HepG2 (cell line): ENCODE data around the gene CD6. TPM values are rescaled to one million over a fixed set of nuclear protein-coding genes. Genes with fewer than 3 reads are reported as not detected.

Experiments used
- ATAC-seq: fragments of 200-7000 bp; cut with Tn5 transposase; 3 replicates; pipeline ENCODE4 v1.9.1; 2020; ENCODE audit warnings: mild to moderate bottlenecking, moderate library complexity
- BruUV-seq: library from RNA; stranded (reverse); fragments of 400-500 nt; replicated peaks from 2 replicates; lab custom pipeline; 2021; lab: Mats Ljungman, UMichigan
- CTCF ChIA-PET: fragments of 300-600 bp; formaldehyde crosslinking; extraction: SDS; loops from one replicate; lab custom pipeline; 2021; ENCODE audit warnings: low total read pairs, inconsistent platforms, low intra/inter-chr PET ratio; lab: Yijun Ruan, JAX
- POLR2A ChIA-PET: fragments of 350-600 bp; sonication (Branson Sonifier 250); formaldehyde crosslinking; loops from one replicate; lab custom pipeline; 2020; ENCODE audit warnings: antibody characterized with exemption, inconsistent platforms; lab: Yijun Ruan, JAX
- DNase-seq: peaks from one replicate; pipeline ENCODE4 v3.0.0-alpha.2; 2015; ENCODE audit warnings: low spot score
- FAIRE-seq: peaks from 3 replicates; lab custom pipeline; 2011; peaks lifted over from hg19 to GRCh38; lab: Jason Lieb, UNC
- H2AFZ ChIP-seq: one replicate; pipeline ENCODE4 v1.6.1; 2011; ENCODE audit warnings: low read length, inconsistent platforms
- H3K27ac ChIP-seq: fragments of 300-600 bp; 3 replicates; pipeline ENCODE4 v1.8.0; 2011; ENCODE audit warnings: mixed run types, mild to moderate bottlenecking, mixed read lengths, low read length, inconsistent platforms; ENCODE audit not compliant: insufficient read depth; ENCODE audit errors: extremely low read length
- H3K27me3 ChIP-seq, 2 experiments: fragments of 200-600 bp in 1 of 2; 2 replicates in 1 of 2; 3 replicates in 1 of 2; pipeline versions ENCODE4 v1.6.0 to v1.8.0; 2011; ENCODE audit warnings: low read length in 2 of 2, mild to moderate bottlenecking in 2 of 2, moderate library complexity in 2 of 2, inconsistent platforms in 1 of 2; ENCODE audit not compliant: insufficient read depth in 2 of 2, control insufficient read depth in 1 of 2
- H3K36me3 ChIP-seq, 2 experiments: fragments of 200-600 bp in 1 of 2; replicated peaks in 1 of 2; 2 replicates in 1 of 2; 3 replicates in 1 of 2; pipeline versions ENCODE4 v1.5.1 to v1.8.0; 2011; ENCODE audit warnings: low read length in 2 of 2, inconsistent platforms in 1 of 2; ENCODE audit not compliant: insufficient read depth in 2 of 2, control insufficient read depth in 1 of 2
- H3K4me1 ChIP-seq: 2 replicates; pipeline ENCODE4 v1.5.1; 2012; ENCODE audit warnings: low read length, inconsistent platforms; ENCODE audit not compliant: insufficient read depth
- H3K4me2 ChIP-seq: 2 replicates; pipeline ENCODE4 v1.6.0; 2011; ENCODE audit warnings: low read depth, low read length, inconsistent platforms
- H3K4me3 ChIP-seq, 3 experiments: fragments of 200-600 bp in 1 of 3; sonication (generic), shearing (Covaris generic) in 1 of 3; replicated peaks in 1 of 3; 2 replicates each; pipeline ENCODE4 v1.5.1; 2011 to 2016; ENCODE audit warnings: low read length in 3 of 3, inconsistent platforms in 2 of 3, low read depth in 2 of 3, mild to moderate bottlenecking in 2 of 3, control low read depth in 1 of 3, mixed read lengths in 1 of 3; ENCODE audit not compliant: insufficient read depth in 1 of 3
- H3K79me2 ChIP-seq: one replicate; pipeline ENCODE4 v1.6.1; 2011; ENCODE audit warnings: low read length, inconsistent platforms; ENCODE audit not compliant: insufficient read depth
- H3K9ac ChIP-seq: 2 replicates; pipeline ENCODE4 v1.6.0; 2011; ENCODE audit warnings: mild to moderate bottlenecking, low read depth, low read length, inconsistent platforms; ENCODE audit not compliant: insufficient read depth
- H3K9me3 ChIP-seq: 2 replicates; pipeline ENCODE4 v1.5.1; 2012; ENCODE audit warnings: mild to moderate bottlenecking, low read length
- H4K20me1 ChIP-seq: 2 replicates; pipeline ENCODE4 v1.6.0; 2011; ENCODE audit warnings: inconsistent platforms, mild to moderate bottlenecking, low read length, moderate library complexity; ENCODE audit not compliant: insufficient read depth
- ATF1 ChIP-seq: IDR thresholded peaks from 2 replicates; pipeline ENCODE4 v1.6.1; 2016; ENCODE audit warnings: mild to moderate bottlenecking, control low read depth
- CC2D1A ChIP-seq: sonication (generic); formaldehyde crosslinking; IDR thresholded peaks from 2 replicates; pipeline ENCODE4 v1.8.1; 2023; ENCODE audit warnings: mild to moderate bottlenecking, missing genetic modification reagents
- CREM ChIP-seq, 2 experiments: sonication (generic) in 1 of 2; formaldehyde crosslinking in 1 of 2; IDR thresholded peaks; 2 replicates each; pipeline versions ENCODE4 v1.4.0 to v1.6.1; 2016 to 2020; ENCODE audit warnings: antibody characterized with exemption in 1 of 2, mild to moderate bottlenecking in 1 of 2, missing genetic modification reagents in 1 of 2
- DNMT3B ChIP-seq: conservative IDR thresholded peaks from 2 replicates; pipeline ENCODE4 v1.6.1; 2016; ENCODE audit warnings: missing biosample characterization, control low read depth
- DRAP1 ChIP-seq: IDR thresholded peaks from 2 replicates; pipeline ENCODE4 v1.6.1; 2016; ENCODE audit warnings: missing genetic modification reagents, missing compliant biosample characterization
- JARID2 ChIP-seq: sonication (generic); formaldehyde crosslinking; IDR thresholded peaks from 2 replicates; pipeline ENCODE4 v1.8.1; 2023; ENCODE audit warnings: missing genetic modification reagents, inconsistent platforms; ENCODE audit not compliant: insufficient replicate concordance
- KMT2A ChIP-seq: sonication (generic); formaldehyde crosslinking; IDR thresholded peaks from 2 replicates; pipeline ENCODE4 v1.4.0; 2020; ENCODE audit warnings: missing genetic modification reagents
- MAZ ChIP-seq, 2 experiments: sonication (generic) in 1 of 2; formaldehyde crosslinking in 1 of 2; IDR thresholded peaks; 2 replicates each; pipeline versions ENCODE4 v1.5.0 to v1.6.1; 2012 to 2020; ENCODE audit warnings: low read depth in 2 of 2, mild to moderate bottlenecking in 2 of 2, borderline replicate concordance in 1 of 2, improper control_type of control experiment in 1 of 2, low read length in 1 of 2, missing genetic modification reagents in 1 of 2, moderate library complexity in 1 of 2
- MIER3 ChIP-seq: IDR thresholded peaks from 2 replicates; pipeline ENCODE4 v1.6.1; 2016; ENCODE audit warnings: missing compliant biosample characterization, borderline replicate concordance
- SNAPC5 ChIP-seq: sonication (generic); formaldehyde crosslinking; IDR thresholded peaks from 2 replicates; pipeline ENCODE4 v1.8.1; 2023; ENCODE audit warnings: mild to moderate bottlenecking, missing genetic modification reagents, borderline replicate concordance
- SYNCRIP ChIP-seq: fragments of 200-400 bp; formaldehyde crosslinking; IDR thresholded peaks from 2 replicates; pipeline ENCODE4 v1.6.1; 2018; ENCODE audit warnings: mild to moderate bottlenecking, low read depth, low read length; ENCODE audit not compliant: insufficient read depth
- ZBTB1 ChIP-seq: sonication (generic); formaldehyde crosslinking; IDR thresholded peaks from 2 replicates; pipeline ENCODE4 v1.4.0; 2020; ENCODE audit warnings: missing genetic modification reagents, borderline replicate concordance
- WGBS: methylation state at CpG from one replicate; pipeline ENCODE4 v1.1.6; 2017; ENCODE audit warnings: low lambda C conversion rate; 5-methylcytosine and 5-hydroxymethylcytosine counted together
- in situ Hi-C: cut with HindIII; loops from 2 replicates; pipeline ENCODE4 v1.10.0; 2017; ENCODE audit warnings: low pct_unique_long_range_greater_than_20kb; ENCODE audit not compliant: extremely low pct_ligation_motif_present
- intact Hi-C: fragments of 100-400 bp; cut with micrococcal nuclease; formaldehyde crosslinking; loops from one replicate; pipeline ENCODE4 v1.10.0; 2022; ENCODE audit not compliant: unreplicated experiment
- polyA plus RNA-seq, 8 experiments: library from polyadenylated mRNA; depleted of rRNA in 3 of 8; stranded (reverse) in 7 of 8; unstranded in 1 of 8; fragments of >200 nt; fragmentation: Illumina TruSeq in 4 of 8; extraction: Trizol in 4 of 8; gene quantifications; 2 replicates each; pipeline versions ENCODE4 v1.2.1 to v1.2.3, GENCODE V29; 2011 to 2016; ENCODE audit warnings: low read depth in 4 of 8, missing spikeins in 1 of 8, mixed read lengths in 1 of 8; ENCODE audit not compliant: insufficient read depth in 1 of 8
- total RNA-seq, 5 experiments: library from RNA; depleted of rRNA; stranded (reverse); fragments of >200 nt; fragmentation: Illumina TruSeq; extraction: Trizol; gene quantifications; 2 replicates each; pipeline ENCODE4 v1.2.3, GENCODE V29; 2016; ENCODE audit warnings: low read depth in 1 of 5
- TF ChIP-seq, protein P1 (sequence below): sonication (generic); formaldehyde crosslinking; IDR thresholded peaks from 2 replicates; pipeline ENCODE4 v1.4.0; 2020; ENCODE audit warnings: missing genetic modification reagents, borderline replicate concordance

CD6 gene
- total and polyA plus RNA-seq, 2 of the 13 experiments (the other 11 are each of a cell fraction or from before 2014, with no cell fraction given): not detected

DNA sequence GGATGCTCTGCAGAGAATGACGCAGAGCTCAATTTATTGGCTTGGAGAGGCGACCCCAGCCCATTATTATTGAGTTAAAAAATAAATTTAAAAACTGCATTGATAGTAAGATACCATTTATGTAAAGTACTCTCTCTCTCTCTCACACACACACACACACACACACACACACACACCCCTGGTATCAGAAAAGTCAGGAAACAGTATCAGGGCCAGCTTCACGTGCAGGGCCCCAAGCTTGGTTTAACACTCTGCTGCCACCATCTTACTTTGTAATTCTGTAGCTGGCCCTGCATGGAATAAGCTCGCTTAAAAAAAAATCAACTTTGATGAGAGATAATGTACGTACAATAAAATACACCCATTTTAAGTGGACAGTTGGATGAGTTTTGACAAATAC, 71.1 kb downstream of the CD6 start:
- intact Hi-C loops (no loop called here), in situ Hi-C loops (no loop called here)
- no peaks in the 10 kb centered on the region for H3K36me3 ChIP-seq
- no peaks in the 10 kb centered on the region for H3K9me3 ChIP-seq
- no peak overlapping the region for H3K4me2 ChIP-seq
- no peak overlapping the region for H2AFZ ChIP-seq
- ChIA-PET POLR2A (no interaction called here), CTCF (no interaction called here)
- no peaks in the 10 kb centered on the region for H4K20me1 ChIP-seq
- H3K79me2 ChIP-seq: no peaks in the 10 kb centered on the region
- WGBS: 31% methylated on average over 5 of the region's 5 CpGs
- H3K4me3 ChIP-seq: no peak overlapping the region
- no peak overlapping the region for H3K27ac ChIP-seq
- peaks cover 1 to 40% of the 10 kb centered on the region in 2 experiments; a peak in 4 of 5 replicates for H3K27me3 ChIP-seq
- DNase-seq (no peak), FAIRE-seq (no peak), ATAC-seq (no peak)
- BruUV-seq: no TSS peak
- no peak overlapping the region for H3K9ac ChIP-seq
- no peak for TF ChIP-seq DNMT3B (CRISPR knock-in tag)
- no peak for TF ChIP-seq SNAPC5 (CRISPR knock-in tag)
- TF ChIP-seq MAZ (IDR thresholded peaks at IDR 0.05; ENCODE audit: borderline replicate concordance, low read depth, low read length): no peak
- no peak for TF ChIP-seq MAZ (CRISPR knock-in tag; IDR thresholded peaks at IDR 0.05; ENCODE audit: low read depth)
- no peak for TF ChIP-seq SYNCRIP
- TF ChIP-seq JARID2 (CRISPR knock-in tag): no peak
- TF ChIP-seq DRAP1 (CRISPR knock-in tag): no peak
- H3K4me1 ChIP-seq: no peaks in the 10 kb centered on the region

DNA sequence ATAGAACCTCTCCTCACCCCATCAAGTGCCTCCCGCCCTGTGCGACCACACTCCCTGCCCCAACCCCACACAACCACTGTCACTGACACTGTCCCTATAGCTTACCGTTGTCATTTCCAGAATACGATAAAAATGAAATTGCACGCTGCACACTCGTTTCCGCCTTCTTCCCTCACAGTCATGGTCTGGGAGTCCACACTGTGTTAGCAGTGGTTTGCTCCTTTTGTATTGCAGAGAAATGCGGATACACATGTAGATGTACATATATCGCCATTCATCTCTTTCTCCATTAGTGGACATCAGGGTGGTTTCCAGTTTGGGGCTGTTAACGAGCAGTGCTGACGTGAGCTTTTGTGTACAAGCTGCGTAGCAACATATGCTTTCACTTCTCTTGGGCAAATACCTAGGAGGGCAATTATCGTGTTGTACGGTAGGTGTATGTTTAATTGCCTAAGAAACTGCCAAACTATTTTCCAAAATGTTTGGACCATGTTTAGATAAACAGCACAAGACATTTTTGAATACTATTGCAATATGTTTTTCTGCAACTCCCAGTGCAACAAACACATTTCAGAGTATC, 71.6 kb downstream of the CD6 start:
- in situ Hi-C loops: no loop called here
- Histone ChIP-seq H3K4me2 (no peak overlapping the region), H4K20me1 (no peaks in the 10 kb centered on the region), H2AFZ (no peak overlapping the region), H3K9ac (no peak overlapping the region), H3K4me1 (no peaks in the 10 kb centered on the region), H3K9me3 (no peaks in the 10 kb centered on the region), H3K27me3 (peaks cover 1 to 42% of the 10 kb centered on the region in 2 experiments; a peak in 4 of 5 replicates), H3K27ac (no peak overlapping the region), H3K79me2 (no peaks in the 10 kb centered on the region), H3K4me3 (no peak overlapping the region), H3K36me3 (no peaks in the 10 kb centered on the region)
- DNase-seq (no peak), ATAC-seq (no peak), FAIRE-seq (no peak)
- WGBS: 50% methylated on average over 14 of the region's 14 CpGs
- ChIA-PET POLR2A (no interaction called here), CTCF (no interaction called here)
- intact Hi-C loops: no loop called here
- BruUV-seq: no TSS peak
- TF ChIP-seq ATF1 (CRISPR knock-in tag) (no peak), ZBTB1 (CRISPR knock-in tag) (no peak), CREM (IDR thresholded peaks at IDR 0.05) (no peak), CREM (CRISPR knock-in tag; IDR thresholded peaks at IDR 0.05) (no peak), CC2D1A (CRISPR knock-in tag) (no peak), MIER3 (CRISPR knock-in tag) (no peak), KMT2A (CRISPR knock-in tag) (no peak)
- TF ChIP-seq, protein P1, sequence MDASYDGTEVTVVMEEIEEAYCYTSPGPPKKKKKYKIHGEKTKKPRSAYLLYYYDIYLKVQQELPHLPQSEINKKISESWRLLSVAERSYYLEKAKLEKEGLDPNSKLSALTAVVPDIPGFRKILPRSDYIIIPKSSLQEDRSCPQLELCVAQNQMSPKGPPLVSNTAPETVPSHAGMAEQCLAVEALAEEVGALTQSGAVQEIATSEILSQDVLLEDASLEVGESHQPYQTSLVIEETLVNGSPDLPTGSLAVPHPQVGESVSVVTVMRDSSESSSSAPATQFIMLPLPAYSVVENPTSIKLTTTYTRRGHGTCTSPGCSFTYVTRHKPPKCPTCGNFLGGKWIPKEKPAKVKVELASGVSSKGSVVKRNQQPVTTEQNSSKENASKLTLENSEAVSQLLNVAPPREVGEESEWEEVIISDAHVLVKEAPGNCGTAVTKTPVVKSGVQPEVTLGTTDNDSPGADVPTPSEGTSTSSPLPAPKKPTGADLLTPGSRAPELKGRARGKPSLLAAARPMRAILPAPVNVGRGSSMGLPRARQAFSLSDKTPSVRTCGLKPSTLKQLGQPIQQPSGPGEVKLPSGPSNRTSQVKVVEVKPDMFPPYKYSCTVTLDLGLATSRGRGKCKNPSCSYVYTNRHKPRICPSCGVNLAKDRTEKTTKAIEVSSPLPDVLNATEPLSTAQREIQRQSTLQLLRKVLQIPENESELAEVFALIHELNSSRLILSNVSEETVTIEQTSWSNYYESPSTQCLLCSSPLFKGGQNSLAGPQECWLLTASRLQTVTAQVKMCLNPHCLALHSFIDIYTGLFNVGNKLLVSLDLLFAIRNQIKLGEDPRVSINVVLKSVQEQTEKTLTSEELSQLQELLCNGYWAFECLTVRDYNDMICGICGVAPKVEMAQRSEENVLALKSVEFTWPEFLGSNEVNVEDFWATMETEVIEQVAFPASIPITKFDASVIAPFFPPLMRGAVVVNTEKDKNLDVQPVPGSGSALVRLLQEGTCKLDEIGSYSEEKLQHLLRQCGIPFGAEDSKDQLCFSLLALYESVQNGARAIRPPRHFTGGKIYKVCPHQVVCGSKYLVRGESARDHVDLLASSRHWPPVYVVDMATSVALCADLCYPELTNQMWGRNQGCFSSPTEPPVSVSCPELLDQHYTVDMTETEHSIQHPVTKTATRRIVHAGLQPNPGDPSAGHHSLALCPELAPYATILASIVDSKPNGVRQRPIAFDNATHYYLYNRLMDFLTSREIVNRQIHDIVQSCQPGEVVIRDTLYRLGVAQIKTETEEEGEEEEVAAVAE: no peak
